ENCODE measurements around the gene ASB14. TPM values are rescaled to one million over a fixed set of nuclear protein-coding genes. Genes with fewer than 3 reads are reported as not detected.
A peak's percentile ranks its signal among the peaks of the same experiment; 100 is the strongest.

ASB14 gene
- total RNA-seq, 1 donor from 2014 or later: 9.0 TPM

DNA sequence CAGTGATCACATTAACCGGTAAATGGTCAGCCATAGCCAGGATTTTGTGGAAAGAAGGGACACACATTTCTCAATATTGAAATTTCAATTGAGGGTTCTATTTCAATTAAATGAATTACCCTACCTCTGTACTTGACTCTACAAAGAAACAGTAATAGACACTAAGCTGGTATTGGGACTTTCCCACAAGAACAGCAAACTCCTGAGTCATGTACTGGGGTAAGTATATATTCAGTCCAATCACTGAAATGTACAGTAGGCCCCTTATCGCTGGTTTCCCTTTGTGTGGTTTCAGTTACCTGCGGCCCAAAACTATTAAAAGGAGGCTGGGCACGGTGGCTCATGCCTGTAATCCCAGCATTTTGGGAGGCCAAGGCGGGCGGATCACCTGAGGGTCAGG is 17.6 kb downstream of the ASB14 start:
- intact Hi-C loops (cut with DNase I): no loop called here
- ATAC-seq: no peak
- no peak for DNase-seq (ENCODE audit: missing footprints)

DNA sequence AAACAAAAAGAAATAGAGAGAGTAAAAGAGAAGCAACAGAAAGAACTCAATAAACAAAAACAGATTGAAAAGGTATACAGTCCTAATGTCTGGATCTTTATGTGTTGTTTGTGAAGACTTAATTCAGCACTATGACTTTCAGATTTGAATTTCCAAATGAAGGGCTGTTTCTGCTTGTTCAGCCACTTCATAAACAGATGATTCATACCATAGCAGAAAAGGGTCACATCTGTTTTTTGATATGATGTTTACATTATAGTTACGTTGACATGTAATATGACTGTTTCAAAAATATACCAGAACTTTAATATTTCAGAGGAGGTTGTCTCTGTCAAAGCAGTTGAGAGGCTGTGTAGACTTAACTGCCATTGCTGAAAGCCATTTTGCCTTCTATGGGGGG is 24.1 kb downstream of the ASB14 start:
- ATAC-seq (no peak), DNase-seq (ENCODE audit: missing footprints) (no peak)
- intact Hi-C loops (cut with DNase I): no loop called here

DNA sequence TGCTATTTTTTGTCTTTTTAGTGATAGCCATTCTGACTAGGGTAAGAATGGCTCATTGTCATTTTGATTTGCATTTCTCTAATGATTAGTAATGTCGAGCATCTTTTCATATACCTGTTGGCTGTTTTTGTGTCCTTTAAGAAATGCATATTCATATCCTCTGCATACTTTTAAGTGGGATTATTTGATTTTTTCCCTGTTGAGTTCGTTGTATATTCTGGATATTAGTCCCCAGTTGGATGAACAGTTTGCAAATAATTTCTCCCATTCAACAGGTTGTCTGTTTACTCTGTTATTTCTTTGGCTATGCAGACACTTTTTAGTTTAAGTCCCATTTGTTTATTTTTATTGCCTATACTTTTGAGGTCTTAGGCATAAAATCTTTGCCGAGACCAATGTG is 30.6 kb downstream of the ASB14 start:
- intact Hi-C loops (cut with DNase I): no loop called here
- DNase-seq (ENCODE audit: missing footprints) (no peak), ATAC-seq (no peak)

DNA sequence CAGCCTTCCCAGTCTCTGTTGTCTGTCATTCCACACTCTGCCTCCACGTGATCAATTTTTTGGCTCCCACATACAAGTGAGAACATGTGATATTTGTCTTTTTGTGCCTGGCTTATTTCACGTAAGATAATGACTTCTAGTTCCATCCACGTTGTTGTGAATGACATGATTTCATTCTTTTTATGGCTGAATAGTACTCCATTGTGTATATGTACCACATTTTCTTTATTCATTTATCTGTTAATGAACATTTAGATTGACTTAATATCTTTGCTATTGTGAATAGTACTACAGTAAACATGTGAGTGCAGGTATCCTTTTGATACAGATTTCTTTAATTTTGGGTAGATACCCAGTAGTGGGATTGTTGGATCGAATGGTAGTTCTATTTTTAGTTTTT is 31.4 kb downstream of the ASB14 start:
- DNase-seq (ENCODE audit: missing footprints) (no peak), ATAC-seq (no peak)
- intact Hi-C loops (cut with DNase I): no loop called here

DNA sequence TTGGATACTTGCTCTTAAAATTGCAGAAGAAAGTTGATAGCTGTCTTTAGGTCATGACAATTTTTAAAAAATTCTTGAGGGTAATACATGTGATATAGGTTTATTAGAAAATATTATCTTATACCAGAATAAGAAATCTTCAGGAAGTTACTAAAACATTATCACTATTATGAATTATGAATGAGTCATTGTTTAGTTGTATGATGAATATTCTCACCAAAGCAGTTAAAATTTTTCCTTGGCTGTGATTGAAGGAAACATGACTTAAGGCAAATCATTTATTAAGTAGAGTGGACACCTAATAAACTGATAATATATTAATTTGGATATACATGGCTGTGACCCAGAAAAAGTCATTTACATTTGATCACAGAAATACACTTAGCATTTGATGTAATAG is 34.8 kb downstream of the ASB14 start:
- intact Hi-C loops (cut with DNase I): no loop called here
- no peak for ATAC-seq
- no peak for DNase-seq (ENCODE audit: missing footprints)

DNA sequence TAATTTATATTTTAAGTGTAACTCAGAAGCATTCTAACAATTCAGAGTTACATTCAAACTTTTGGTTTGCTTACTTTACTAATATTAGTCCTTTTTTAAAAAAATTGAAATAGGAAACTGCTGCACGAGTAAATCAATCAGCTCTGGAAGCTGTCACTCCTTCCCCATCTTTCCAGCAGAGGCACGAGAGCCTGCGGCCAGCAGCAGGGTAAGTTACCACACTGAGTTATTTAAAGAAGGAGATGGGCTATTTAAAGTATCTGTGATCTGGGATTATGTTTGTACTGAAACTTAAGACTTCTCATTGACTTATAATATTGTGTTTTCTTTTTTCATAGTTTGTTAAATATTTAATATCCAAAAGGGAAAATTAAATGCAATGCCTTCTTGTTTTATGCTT is 35.6 kb downstream of the ASB14 start:
- DNase-seq (ENCODE audit: missing footprints) (no peak), ATAC-seq (no peak)
- intact Hi-C loops (cut with DNase I): no loop called here

DNA sequence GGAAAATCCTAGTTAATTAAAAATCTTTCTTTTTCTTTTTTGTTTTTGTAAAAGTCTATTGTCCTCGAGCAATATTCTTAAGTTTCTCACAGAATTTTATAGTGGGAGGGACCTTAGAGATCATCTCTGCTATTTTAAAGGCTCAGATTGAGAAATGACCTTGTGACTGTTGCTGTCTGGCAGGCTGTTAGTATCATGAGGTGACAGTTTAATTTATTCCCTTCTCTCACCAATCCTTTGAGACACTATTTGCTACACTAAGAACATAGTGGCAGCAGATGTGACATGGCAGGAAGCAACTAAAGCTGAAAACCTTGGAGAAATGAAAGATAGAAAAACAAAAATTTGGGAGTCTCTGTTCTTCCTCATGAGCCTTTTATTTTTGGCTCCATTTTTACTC is 40.1 kb downstream of the ASB14 start:
- ATAC-seq (peak; percentile 66), DNase-seq (ENCODE audit: missing footprints) (no peak)
- intact Hi-C loops (cut with DNase I): no loop called here

DNA sequence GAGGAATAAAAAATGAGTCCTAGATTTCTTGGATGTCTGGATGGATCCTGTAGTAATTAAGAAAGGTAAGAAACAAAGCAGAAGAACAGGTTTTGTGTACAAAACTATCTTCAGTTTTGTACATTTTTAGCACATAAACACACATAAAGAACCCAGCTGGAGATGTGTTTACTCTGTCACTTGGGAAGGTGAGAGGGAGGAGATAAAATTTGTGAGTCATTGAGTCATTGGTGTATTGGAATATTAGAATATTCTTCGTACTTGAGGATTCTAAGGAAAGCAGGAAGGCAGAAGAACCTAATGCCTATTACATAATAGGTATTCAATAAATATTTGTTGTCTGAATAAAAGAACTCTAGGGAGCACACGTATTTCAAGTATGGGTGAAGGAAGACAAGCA is 47.5 kb downstream of the ASB14 start:
- no peak for ATAC-seq
- intact Hi-C loops (cut with DNase I): no loop called here
- no peak for DNase-seq (ENCODE audit: missing footprints)

DNA sequence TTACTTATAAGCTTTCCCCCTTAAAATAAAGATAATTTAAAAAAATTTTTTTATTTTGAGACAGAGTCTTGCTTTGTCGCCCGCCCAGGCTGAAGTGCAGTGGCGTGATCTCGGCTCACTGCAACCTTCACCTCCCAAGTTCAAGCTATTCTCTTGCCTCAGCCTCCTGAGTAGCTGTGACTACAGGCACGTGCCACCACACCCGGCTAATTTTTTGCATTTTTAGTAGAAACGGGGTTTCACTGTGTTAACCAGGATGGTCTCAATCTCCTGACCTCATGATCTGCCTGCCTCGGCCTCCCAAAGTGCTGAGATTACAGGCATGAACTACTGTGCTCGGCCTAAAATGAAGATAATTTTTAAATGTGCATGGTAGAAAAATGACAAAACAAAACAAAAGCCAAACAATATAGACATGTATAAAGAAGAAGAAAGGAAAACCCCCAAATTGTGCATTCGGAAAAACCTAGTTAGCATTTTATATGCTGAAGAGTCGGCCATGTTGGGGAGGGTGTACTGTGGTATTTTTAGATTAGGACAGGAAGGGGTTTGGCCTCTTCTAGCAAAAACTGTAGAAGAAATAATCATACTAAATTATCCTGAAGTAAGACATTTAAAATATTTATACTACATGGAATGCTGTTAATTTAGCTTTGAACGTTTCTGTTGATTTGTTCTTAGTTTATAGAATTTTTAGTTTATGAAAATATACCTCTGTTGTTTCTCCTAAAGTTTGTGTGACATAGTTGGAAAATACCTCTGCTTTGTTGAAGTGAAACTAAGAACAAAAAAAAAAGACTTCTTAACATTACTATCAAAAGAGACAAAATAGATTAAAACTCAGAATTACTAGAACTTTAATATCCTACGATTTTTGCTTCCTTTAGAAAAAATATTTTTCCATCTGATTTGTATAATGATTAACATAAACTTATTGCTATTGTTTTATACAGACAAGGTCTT is 57.6 kb downstream of the ASB14 start:
- DNase-seq (ENCODE audit: missing footprints) (no peak), ATAC-seq (no peak)
- intact Hi-C loops (cut with DNase I): no loop called here

DNA sequence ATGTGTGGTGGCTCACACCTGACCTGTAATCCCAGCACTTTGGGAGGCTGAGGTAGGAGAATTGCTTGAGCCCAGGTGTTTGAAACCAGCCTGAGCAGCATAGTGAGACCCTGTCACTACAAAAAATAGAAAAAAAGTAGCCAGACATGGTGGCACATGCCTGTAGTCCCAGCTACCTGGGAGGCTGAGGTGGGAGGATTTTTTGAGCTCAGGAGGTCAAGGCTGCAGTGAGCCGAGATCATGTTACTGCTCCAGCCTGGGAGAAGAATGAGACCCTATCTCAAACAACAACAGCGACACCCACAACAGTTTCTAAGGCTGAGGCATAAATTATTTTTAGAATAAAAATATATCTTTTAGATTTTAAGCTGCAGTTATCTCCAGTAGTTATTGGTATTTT is 58.7 kb downstream of the ASB14 start:
- intact Hi-C loops (cut with DNase I): no loop called here
- ATAC-seq (no peak), DNase-seq (ENCODE audit: missing footprints) (no peak)

DNA sequence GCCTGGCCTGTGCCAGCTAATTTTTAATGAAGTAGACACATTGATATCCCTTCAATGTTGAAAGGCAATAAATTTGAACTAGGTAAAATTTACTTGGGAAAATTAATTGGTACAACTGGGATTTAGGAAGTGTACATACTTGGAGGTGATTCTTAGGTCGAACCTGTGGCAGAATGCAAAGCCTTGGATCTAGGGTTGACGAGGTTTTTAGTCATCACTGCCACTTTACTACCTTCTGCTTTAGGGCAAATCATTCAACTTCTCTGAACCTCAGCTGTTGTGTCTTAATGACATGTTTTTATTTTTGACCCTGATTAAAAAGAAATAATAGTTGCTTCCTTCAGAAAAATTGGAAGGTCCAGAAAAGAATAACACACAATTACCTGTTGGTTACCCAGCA is 62.5 kb downstream of the ASB14 start:
- intact Hi-C loops (cut with DNase I): no loop called here
- ATAC-seq: no peak
- DNase-seq (ENCODE audit: missing footprints): no peak

DNA sequence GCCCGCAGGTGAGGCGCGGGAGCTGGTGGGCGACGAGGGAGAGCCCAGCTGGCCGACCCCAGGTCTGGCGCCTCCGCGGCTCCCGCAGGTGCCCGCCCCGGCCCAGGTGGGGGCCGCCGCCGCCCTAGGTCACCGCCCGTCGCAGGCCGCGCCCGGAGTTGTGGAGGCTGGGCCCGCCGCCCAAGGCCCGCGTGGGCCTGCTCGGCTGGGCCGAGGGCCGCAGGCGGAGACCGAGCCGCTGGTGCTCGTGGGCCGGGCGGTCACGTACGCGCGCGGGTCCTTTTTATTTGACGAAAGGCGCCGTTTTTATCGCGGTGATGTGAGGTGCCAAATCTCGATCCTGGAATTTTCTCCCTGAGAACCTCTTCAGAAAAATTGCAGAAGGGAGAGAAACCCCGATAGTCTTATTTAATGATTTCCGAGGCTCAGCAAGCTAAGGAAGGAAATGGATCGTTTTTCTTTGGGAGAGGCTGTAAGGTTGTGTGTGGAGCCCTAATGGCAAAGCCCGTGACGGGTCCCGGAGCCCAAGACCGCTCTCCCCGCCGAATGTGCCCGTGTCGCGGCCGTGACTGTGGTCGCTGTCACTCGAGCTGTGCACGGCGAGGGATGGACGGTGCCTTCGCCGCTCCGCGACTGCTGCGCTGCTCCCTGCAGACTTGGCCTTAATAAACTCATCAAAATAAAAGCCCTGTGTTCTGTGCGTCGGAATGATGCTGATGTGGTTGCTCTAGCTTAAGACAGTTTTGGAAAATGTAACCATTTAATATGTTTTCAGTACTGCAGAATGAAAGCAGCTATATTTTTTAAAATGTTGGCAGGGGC is 64.3 kb downstream of the ASB14 start:
- DNase-seq (ENCODE audit: missing footprints) (peak; percentile 80), ATAC-seq (peak; percentile 70)
- intact Hi-C loops (cut with DNase I): loop anchor here (2.0 to 5.0 kb wide), 3 partner anchors 57 to 529 kb away; partner anchors contain the start of gene SLMAP

DNA sequence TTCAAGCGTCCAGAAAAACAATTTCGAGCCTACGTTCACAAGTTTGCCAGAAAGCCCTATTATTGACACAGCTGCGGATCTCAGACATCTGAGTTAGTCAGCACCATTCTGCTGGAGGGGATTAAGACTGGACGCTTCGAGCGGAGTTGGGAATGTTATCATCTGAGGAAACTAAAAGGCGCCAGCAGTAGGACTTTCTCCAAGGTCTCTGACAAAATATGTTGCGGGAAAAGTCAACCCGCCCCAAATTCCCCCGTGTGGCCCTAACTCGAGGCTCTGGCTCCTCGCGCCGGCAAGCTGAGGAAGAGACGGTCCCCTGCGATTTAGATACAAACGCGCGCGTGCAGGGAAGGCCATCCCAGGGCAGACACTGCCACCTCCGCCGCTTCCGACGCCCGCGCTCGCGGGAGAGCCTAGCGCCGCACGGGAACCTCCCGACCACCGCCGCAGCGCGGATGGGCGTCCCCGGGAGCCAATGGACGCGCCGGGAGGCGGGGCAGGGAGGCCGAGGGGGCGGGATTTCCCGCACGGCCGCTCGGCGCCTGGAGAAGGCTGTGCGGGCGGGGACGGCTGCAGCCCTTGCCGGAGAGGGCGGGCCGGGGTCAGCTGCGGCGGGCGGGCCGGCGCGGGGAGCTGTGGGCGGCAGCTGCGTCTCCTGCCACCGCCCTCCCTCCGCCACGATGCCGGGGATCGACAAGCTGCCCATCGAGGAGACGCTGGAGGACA is 65.1 kb downstream of the ASB14 start, which contains the start of gene APPL1:
Gene APPL1, plus strand, starts transcription at position 526 of the 726 bp plus-strand sequence. Its CDS starts 155 bp downstream, at position 681.
- peak; percentile 96 for DNase-seq (ENCODE audit: missing footprints)
- intact Hi-C loops (cut with DNase I): loop anchor here (2.0 to 5.0 kb wide), 3 partner anchors 57 to 530 kb away; partner anchors contain the start of gene SLMAP
- ATAC-seq: peak; percentile 99

DNA sequence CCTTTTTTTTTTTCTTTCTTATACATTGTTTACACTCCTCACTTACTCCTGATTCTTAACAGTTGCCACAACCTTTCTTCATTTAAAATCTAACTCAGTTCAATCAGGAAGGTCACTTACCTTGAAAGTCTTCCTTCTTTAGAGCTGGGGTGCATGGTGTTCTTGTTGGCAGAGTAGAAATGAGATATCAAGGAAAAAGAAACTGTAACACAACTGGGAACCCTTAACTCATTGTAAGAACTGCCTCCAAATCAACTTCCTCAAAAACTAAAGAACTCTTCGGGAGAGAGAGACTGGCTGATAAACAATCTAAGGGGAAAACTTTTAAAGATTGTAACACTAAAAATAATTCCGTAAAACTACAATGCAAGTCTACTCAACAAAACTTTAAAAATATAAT is 66.3 kb downstream of the ASB14 start:
- no peak for ATAC-seq
- DNase-seq (ENCODE audit: missing footprints): no peak
- intact Hi-C loops (cut with DNase I): loop anchor here (2.0 to 5.0 kb wide), 3 partner anchors 55 to 531 kb away; partner anchors contain the start of gene SLMAP

DNA sequence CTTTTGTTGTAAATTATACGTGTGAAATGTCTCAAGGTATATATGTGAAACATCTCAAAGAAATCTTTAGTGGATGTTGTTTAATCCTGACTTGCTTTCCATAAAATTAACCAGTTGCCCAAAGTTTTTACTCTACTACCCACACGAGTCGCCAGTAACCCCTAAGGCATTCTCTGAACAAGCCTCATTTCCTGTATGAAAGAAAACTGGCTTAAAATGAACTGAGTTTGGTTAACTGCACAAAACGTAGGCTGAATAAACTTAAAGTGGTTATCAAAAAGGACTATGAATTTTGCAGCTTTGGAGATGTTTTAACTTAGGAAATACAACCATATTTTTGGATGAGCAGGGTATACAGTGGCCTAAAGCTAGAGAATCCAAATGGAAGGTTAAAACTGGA is 67.6 kb downstream of the ASB14 start:
- no peak for ATAC-seq
- DNase-seq (ENCODE audit: missing footprints): no peak
- intact Hi-C loops (cut with DNase I): loop anchor here (5.0 kb wide), 2 partner anchors 233 to 532 kb away; partner anchors contain the start of gene SLMAP

DNA sequence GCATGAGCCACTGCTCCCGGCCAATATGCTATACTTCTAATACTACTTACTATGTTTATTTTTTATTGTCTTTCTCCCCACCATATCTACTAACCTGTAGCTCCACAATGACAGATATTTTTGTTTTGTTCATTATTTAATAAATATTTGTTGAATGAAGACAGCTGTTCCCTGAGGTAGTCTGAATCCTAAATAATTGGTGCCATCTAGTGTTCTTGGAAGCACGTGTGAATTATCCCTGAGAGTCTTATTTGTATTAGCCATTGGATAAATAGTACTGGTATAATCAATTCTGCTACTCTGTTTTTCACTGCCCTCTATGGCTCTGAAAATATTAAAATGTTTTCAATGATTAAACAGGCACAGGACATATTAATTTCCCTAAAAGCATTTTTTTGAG is 70.6 kb downstream of the ASB14 start:
- DNase-seq (ENCODE audit: missing footprints): no peak
- peak; percentile 52 for ATAC-seq
- intact Hi-C loops (cut with DNase I): loop anchor here (5.0 kb wide), 1 partner anchor 230 kb away; no protein-coding TSS in a partner anchor
